Karpas-422 (cell line): ENCODE results near the gene CYB5R2. TPM values are rescaled to one million over a fixed set of nuclear protein-coding genes. Genes with fewer than 3 reads are reported as not detected.

Source experiments
- DNase-seq: peaks from one replicate; pipeline ENCODE4 v3.0.0-alpha.2; 2015
- H2AFZ ChIP-seq: fragments of 200-600 bp; sonication (generic); 2 replicates; pipeline ENCODE4 v1.6.1; 2014; ENCODE audit warnings: antibody characterized with exemption, low read length, mixed read lengths
- H3K27ac ChIP-seq: fragments of 200-600 bp; sonication (generic); 2 replicates; pipeline ENCODE4 v1.5.1; 2014; ENCODE audit warnings: mild to moderate bottlenecking, low read length, moderate library complexity
- H3K27me3 ChIP-seq: fragments of 200-600 bp; sonication (generic); 2 replicates; pipeline ENCODE4 v1.6.1; 2014; ENCODE audit warnings: low read length, mixed read lengths
- H3K36me3 ChIP-seq: fragments of 200-600 bp; sonication (generic); 2 replicates; pipeline ENCODE4 v1.6.1; 2014; ENCODE audit warnings: low read length, mixed read lengths; ENCODE audit not compliant: insufficient read depth
- H3K4me1 ChIP-seq: fragments of 200-600 bp; sonication (generic); 2 replicates; pipeline ENCODE4 v1.6.1; 2014; ENCODE audit warnings: mild to moderate bottlenecking, low read length, mixed read lengths
- H3K4me2 ChIP-seq: fragments of 200-600 bp; sonication (generic); 2 replicates; pipeline ENCODE4 v1.6.1; 2014; ENCODE audit warnings: low read length, low read depth, mild to moderate bottlenecking; ENCODE audit not compliant: poor library complexity, severe bottlenecking
- H3K4me3 ChIP-seq: fragments of 200-600 bp; sonication (generic); 2 replicates; pipeline ENCODE4 v1.5.1; 2014; ENCODE audit warnings: mild to moderate bottlenecking, antibody characterized with exemption, low read length, mixed read lengths
- H3K79me2 ChIP-seq: fragments of 200-600 bp; sonication (generic); 2 replicates; pipeline ENCODE4 v1.6.1; 2014; ENCODE audit warnings: mild to moderate bottlenecking, low read length, mixed read lengths
- H3K9ac ChIP-seq: fragments of 200-600 bp; sonication (generic); 2 replicates; pipeline ENCODE4 v1.6.0; 2014; ENCODE audit warnings: low read length
- H3K9me2 ChIP-seq: fragments of 200-600 bp; sonication (generic), shearing (Covaris generic); replicated peaks from 2 replicates; pipeline ENCODE4 v1.6.0; 2014; ENCODE audit warnings: mild to moderate bottlenecking, low read length, moderate library complexity; ENCODE audit not compliant: insufficient read depth
- H3K9me3 ChIP-seq: fragments of 300-700, 200-600 bp; sonication (generic); 2 replicates; pipeline ENCODE4 v1.6.1; 2014; ENCODE audit warnings: low read length, mixed read lengths
- H4K20me1 ChIP-seq: fragments of 200-600 bp; sonication (generic); 2 replicates; pipeline ENCODE4 v1.6.1; 2014; ENCODE audit warnings: mild to moderate bottlenecking, antibody characterized with exemption, low read length, low read depth; ENCODE audit not compliant: insufficient read depth
- total RNA-seq: library from RNA; depleted of rRNA; stranded (reverse); fragments of >200 nt; shearing (Covaris generic); gene quantifications from 2 replicates; pipeline ENCODE4 v1.2.3, GENCODE V29; 2014; ENCODE audit warnings: low replicate concordance

The CYB5R2 gene
- total RNA-seq, 1 experiment from 2014 or later = not detected

DNA sequence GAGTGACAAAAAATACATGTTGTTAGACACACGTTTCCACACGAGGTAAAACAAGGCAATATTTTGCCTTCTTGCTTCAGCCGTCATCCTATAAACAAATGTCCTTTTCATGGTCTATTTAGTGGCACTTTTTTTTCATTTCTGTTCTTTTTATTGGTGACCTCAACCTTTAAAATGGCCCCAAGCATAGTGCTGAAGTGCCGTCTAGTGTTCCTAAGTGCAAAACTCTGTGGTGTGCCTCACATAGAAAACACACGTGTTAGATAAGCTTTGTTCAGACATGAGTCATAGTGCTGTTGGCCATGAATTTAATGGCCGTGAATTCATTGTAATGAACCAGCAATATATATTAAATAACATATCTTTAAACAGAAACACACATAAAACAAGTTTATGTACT, 17.3 kb upstream of the CYB5R2 start:
- Histone ChIP-seq H3K9me2 (no peaks in the 10 kb centered on the region), H3K4me2 (no peak overlapping the region)
- peak; percentile 55 for DNase-seq

DNA sequence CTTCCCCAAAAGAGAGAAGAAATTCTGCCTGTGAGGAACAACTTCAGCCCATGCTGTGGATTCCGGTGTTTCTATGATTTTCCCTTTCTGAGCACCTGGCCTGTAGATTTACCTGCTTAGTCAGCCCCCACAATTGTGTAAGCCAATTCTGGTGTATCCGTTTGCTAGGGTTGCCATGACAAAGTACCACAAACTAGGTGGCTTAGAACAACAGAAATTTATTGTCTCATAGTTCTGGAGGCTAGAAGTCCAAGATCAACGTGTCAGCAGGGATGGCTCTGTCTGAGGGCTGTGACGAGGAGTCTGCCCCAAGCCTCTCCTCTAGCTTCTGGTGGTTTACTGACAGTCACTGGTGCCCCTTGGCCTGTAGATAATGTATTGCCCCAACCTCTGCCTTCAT, 15.9 kb upstream of the CYB5R2 start:
- no peak overlapping the region for H2AFZ ChIP-seq
- DNase-seq = no peak
- no peaks in the 10 kb centered on the region for H4K20me1 ChIP-seq
- H3K79me2 ChIP-seq = no peaks in the 10 kb centered on the region
- H3K36me3 ChIP-seq = no peaks in the 10 kb centered on the region
- H3K27me3 ChIP-seq = no peaks in the 10 kb centered on the region
- no peak overlapping the region for H3K4me3 ChIP-seq
- peaks cover 24% of the 10 kb centered on the region for H3K4me1 ChIP-seq
- H3K9ac ChIP-seq = no peak overlapping the region
- H3K27ac ChIP-seq = no peak overlapping the region
- H3K9me2 ChIP-seq = no peaks in the 10 kb centered on the region
- H3K9me3 ChIP-seq = no peaks in the 10 kb centered on the region
- H3K4me2 ChIP-seq = no peak overlapping the region

More for the DNA sequence above, 17.3 kb upstream of the CYB5R2 start:
- H3K36me3 ChIP-seq = no peaks in the 10 kb centered on the region
- H3K9ac ChIP-seq = no peak overlapping the region
- no peak overlapping the region for H3K4me3 ChIP-seq
- no peaks in the 10 kb centered on the region for H3K27me3 ChIP-seq
- peaks cover 24% of the 10 kb centered on the region for H3K4me1 ChIP-seq
- no peaks in the 10 kb centered on the region for H4K20me1 ChIP-seq
- no peak overlapping the region for H2AFZ ChIP-seq
- no peaks in the 10 kb centered on the region for H3K79me2 ChIP-seq
- no peaks in the 10 kb centered on the region for H3K9me3 ChIP-seq
- no peak overlapping the region for H3K27ac ChIP-seq

DNA sequence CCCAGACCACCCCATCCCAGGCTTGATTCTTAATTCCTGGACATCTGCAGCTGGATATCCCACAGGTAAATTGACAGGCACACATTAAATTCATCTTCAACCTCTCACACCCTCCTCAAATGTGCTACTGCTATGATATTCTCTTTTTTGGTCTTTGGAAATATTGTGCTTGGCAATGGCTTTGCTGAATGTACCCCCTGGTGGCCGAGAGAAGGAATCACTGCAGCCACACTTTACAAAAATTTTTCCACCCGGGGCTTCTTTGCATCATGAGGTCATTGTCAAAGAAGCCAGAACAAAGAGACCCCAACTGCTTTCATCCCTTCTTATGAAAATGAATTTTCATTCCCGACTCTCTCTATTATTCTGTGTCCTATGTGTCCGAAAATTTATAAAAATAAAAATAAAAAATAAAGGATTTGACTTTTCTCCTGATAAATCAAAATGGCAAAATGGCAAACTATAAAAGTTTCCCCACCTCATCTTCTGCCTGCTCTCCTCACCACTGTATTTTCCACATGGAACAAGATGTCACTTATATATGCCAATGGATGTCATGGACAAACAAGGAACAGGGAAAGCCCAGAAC, 15.0 kb upstream of the CYB5R2 start:
- H3K9me3 ChIP-seq = no peaks in the 10 kb centered on the region

DNA sequence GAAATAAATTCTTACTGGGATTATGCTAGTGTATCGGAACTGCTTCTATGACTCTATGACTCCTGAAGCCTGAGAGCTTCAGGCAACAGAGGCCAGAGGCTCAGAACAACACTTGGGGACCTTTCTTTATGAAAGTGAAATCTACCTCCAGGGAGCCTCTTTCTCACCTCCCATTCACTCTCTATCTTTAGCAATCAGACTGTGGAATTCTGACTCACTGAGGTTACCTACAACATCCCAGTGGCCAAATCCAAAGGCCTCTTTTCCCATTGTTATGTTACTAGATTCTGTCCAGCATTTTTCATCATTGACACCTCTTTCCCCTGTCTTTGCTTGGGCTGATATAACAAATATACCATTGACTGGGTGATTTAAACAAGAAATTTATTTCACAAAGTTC, 14.1 kb upstream of the CYB5R2 start:
- H3K9ac ChIP-seq = no peak overlapping the region
- H3K27ac ChIP-seq = no peak overlapping the region
- no peaks in the 10 kb centered on the region for H3K9me3 ChIP-seq
- H3K36me3 ChIP-seq = no peaks in the 10 kb centered on the region
- no peaks in the 10 kb centered on the region for H3K27me3 ChIP-seq
- no peak overlapping the region for H3K4me3 ChIP-seq
- no peaks in the 10 kb centered on the region for H4K20me1 ChIP-seq
- DNase-seq = no peak
- H2AFZ ChIP-seq = no peak overlapping the region
- peaks cover 11% of the 10 kb centered on the region for H3K4me1 ChIP-seq
- H3K9me2 ChIP-seq = no peaks in the 10 kb centered on the region
- H3K79me2 ChIP-seq = no peaks in the 10 kb centered on the region
- H3K4me2 ChIP-seq = no peak overlapping the region

More for the DNA sequence above, 15.0 kb upstream of the CYB5R2 start:
- H3K4me3 ChIP-seq = no peak overlapping the region
- no peak overlapping the region for H3K9ac ChIP-seq
- H3K79me2 ChIP-seq = no peaks in the 10 kb centered on the region
- peak; percentile 75 for DNase-seq
- no peaks in the 10 kb centered on the region for H3K27me3 ChIP-seq
- no peak overlapping the region for H2AFZ ChIP-seq
- H4K20me1 ChIP-seq = no peaks in the 10 kb centered on the region
- H3K36me3 ChIP-seq = no peaks in the 10 kb centered on the region
- H3K9me2 ChIP-seq = no peaks in the 10 kb centered on the region
- no peak overlapping the region for H3K27ac ChIP-seq
- peaks cover 20% of the 10 kb centered on the region for H3K4me1 ChIP-seq
- H3K4me2 ChIP-seq = no peak overlapping the region

DNA sequence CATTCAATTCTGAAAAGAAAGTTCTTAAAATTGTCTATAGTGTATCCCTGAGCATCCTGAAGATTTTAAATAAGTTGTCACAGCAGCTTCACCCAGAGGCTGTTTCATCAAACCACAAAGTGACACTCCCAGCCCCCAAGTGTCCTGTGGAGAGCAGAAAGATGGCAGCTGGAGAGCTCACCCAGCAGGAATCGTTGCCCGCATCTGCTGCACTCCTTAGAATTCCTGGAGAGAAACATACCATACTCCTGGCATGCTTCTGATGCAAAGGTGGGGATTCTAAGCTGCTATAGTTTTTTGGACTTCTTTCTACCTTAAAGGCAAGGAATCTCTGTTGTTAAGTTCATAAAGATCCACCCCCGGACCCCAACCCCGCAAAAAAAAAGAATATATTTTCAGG, 13.5 kb upstream of the CYB5R2 start:
- H3K27me3 ChIP-seq = no peaks in the 10 kb centered on the region
- H3K9me2 ChIP-seq = no peaks in the 10 kb centered on the region
- H3K4me3 ChIP-seq = no peak overlapping the region
- H3K4me2 ChIP-seq = no peak overlapping the region
- H4K20me1 ChIP-seq = no peaks in the 10 kb centered on the region
- no peaks in the 10 kb centered on the region for H3K9me3 ChIP-seq
- no peak overlapping the region for H3K9ac ChIP-seq
- H3K79me2 ChIP-seq = no peaks in the 10 kb centered on the region
- H3K27ac ChIP-seq = no peak overlapping the region
- no peak for DNase-seq
- H3K4me1 ChIP-seq = peaks cover 5% of the 10 kb centered on the region
- no peaks in the 10 kb centered on the region for H3K36me3 ChIP-seq
- no peak overlapping the region for H2AFZ ChIP-seq

DNA sequence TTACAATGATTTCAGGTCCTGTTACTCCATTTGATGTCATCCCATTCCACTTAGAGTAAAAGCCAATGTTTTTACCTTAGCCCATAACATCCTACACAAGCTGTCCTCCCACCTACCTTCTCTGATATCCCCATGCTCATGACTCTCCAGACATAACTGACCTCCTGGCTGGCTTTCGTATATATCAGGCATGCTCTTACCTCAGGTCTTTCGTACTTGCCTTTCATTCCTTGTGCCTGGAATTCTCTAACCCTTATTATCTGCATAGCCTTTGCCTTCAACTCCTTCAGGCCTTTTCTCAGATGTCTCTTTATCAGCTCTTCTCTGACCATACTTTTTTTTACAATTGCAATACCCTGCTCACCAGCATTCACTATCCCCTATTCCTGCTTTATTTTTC, 10.3 kb upstream of the CYB5R2 start:
- Histone ChIP-seq H2AFZ (no peak overlapping the region), H4K20me1 (no peaks in the 10 kb centered on the region), H3K27ac (no peak overlapping the region), H3K79me2 (no peaks in the 10 kb centered on the region), H3K9me3 (no peaks in the 10 kb centered on the region), H3K4me3 (no peak overlapping the region), H3K27me3 (no peaks in the 10 kb centered on the region), H3K4me2 (no peak overlapping the region), H3K36me3 (no peaks in the 10 kb centered on the region), H3K9me2 (no peaks in the 10 kb centered on the region), H3K9ac (no peak overlapping the region), H3K4me1 (no peaks in the 10 kb centered on the region)
- DNase-seq = no peak

DNA sequence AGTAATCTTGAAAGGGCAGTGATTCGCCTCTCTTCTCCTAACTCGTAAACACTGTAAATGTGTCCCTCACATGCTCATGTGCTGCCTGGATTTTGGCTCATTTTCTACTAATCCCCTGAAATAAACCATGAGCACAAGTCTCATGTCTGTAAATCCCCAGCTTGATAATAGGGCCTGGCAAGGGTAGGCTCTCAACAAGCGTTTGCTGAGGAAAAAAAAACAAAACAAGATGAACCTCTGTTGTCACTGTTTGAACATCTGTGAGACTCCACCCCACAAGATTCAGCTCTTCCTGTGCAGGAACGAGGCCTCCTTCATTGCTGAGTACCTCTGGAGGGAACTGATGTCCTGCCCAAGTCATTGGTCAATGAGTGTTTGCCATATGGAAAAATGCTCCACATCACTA, 4.5 kb upstream of the CYB5R2 start:
- no peak for DNase-seq
- Histone ChIP-seq H3K4me3 (no peak overlapping the region), H2AFZ (no peak overlapping the region), H3K9me3 (no peaks in the 10 kb centered on the region), H3K4me2 (no peak overlapping the region), H3K27me3 (no peaks in the 10 kb centered on the region), H3K9me2 (no peaks in the 10 kb centered on the region), H3K4me1 (0 out of 2 replicates have a peak, but pooled peaks cover 4% of the 10 kb centered on the region), H3K27ac (no peak overlapping the region), H4K20me1 (no peaks in the 10 kb centered on the region), H3K79me2 (no peaks in the 10 kb centered on the region), H3K36me3 (no peaks in the 10 kb centered on the region), H3K9ac (no peak overlapping the region)

DNA sequence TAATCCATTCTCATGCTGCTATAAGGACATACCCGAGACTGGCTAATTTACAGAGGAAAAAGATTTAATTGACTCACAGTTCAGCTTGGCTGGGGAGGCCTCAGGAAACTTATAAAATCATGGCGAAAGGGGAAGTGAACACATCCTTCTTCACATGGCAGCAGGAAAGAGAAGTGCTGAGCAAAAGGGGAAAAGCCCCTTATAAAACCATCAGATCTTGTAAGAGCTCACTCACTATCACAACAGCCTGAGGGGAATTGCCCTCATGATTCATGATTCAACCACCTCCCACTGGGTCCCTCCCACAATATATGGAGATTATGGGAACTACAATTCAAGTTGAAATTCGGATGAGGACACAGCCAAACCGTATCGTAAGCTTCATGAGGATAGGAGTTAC, 3.8 kb upstream of the CYB5R2 start:
- Histone ChIP-seq H3K27me3 (no peaks in the 10 kb centered on the region), H3K4me1 (0 out of 2 replicates have a peak, but pooled peaks cover 4% of the 10 kb centered on the region), H3K9ac (no peak overlapping the region), H3K9me2 (no peaks in the 10 kb centered on the region), H2AFZ (no peak overlapping the region), H3K79me2 (no peaks in the 10 kb centered on the region), H3K36me3 (no peaks in the 10 kb centered on the region), H3K4me2 (no peak overlapping the region), H3K27ac (no peak overlapping the region), H3K9me3 (no peaks in the 10 kb centered on the region), H3K4me3 (no peak overlapping the region), H4K20me1 (no peaks in the 10 kb centered on the region)
- DNase-seq = no peak
